HCT116 (cell line): ENCODE results near the gene KRT82. TPM values are rescaled to one million over a fixed set of nuclear protein-coding genes. Genes with fewer than 3 reads are reported as not detected.

Experiments
- ATAC-seq: fragments of 200-7000 bp; cut with Tn5 transposase; 2 replicates; pipeline ENCODE4 v1.9.1; 2020; ENCODE audit warnings: mild to moderate bottlenecking, moderate library complexity
- BruUV-seq: library from RNA; stranded (reverse); fragments of 400-500 nt; replicated peaks from 2 replicates; lab custom pipeline; 2021; lab: Mats Ljungman, UMichigan
- CTCF ChIA-PET: fragments of 300-600 bp; sonication (Branson Sonifier 250); formaldehyde crosslinking; loops from one replicate; lab custom pipeline; 2021; ENCODE audit warnings: antibody characterized with exemption; lab: Charles Lee
- POLR2A ChIA-PET: fragments of 300-600, 350-600 bp; sonication (Branson Sonifier 250); formaldehyde crosslinking; loops from one replicate; lab custom pipeline; 2021; ENCODE audit warnings: antibody characterized with exemption; lab: Charles Lee
- RAD21 ChIA-PET, 2 experiments: fragments of 300-600 bp; sonication (Branson Sonifier 250); formaldehyde crosslinking; loops; one replicate each; lab custom pipeline; 2023; ENCODE audit warnings: low total read pairs in 2 of 2; ENCODE audit not compliant: uncharacterized antibody in 2 of 2, unreplicated experiment in 2 of 2, low non-redundant PET in 1 of 2; lab: Charles Lee
- DNase-seq: peaks from one replicate; pipeline ENCODE4 v3.0.0-alpha.2; 2010; ENCODE audit warnings: low read depth, low spot score
- H2AFZ ChIP-seq: fragments of 200-600 bp; shearing (Covaris generic), sonication (generic); 2 replicates; pipeline ENCODE4 v1.6.1; 2017; ENCODE audit warnings: low read depth, mixed run types, mixed read lengths, antibody characterized with exemption, low read length; ENCODE audit not compliant: poor library complexity, severe bottlenecking
- H3K27ac ChIP-seq: 2 replicates; pipeline ENCODE4 v1.5.1; 2012; ENCODE audit warnings: low read depth, low read length
- H3K27me3 ChIP-seq: fragments of 200-600 bp; sonication (generic); 2 replicates; pipeline ENCODE4 v1.6.1; 2016; ENCODE audit warnings: mixed run types, low read length, mixed read lengths; ENCODE audit not compliant: insufficient read depth
- H3K36me3 ChIP-seq, 2 experiments: fragments of 200-500 bp in 1 of 2; fragments of 200-600 bp in 1 of 2; sonication (Bioruptor generic) in 1 of 2; sonication (generic) in 1 of 2; 2 replicates each; pipeline versions ENCODE4 v1.5.1 to v1.6.1; 2014 to 2016; ENCODE audit warnings: low read length in 2 of 2, inconsistent platforms in 1 of 2, mixed read lengths in 1 of 2, mixed run types in 1 of 2; ENCODE audit not compliant: insufficient read depth in 2 of 2, control insufficient read depth in 1 of 2
- H3K4me1 ChIP-seq, 2 experiments: fragments of 200-600 bp in 1 of 2; sonication (generic) in 1 of 2; 2 replicates each; pipeline versions ENCODE4 v1.5.1 to v1.6.1; 2012 to 2017; ENCODE audit warnings: low read length in 2 of 2, inconsistent platforms in 1 of 2, mild to moderate bottlenecking in 1 of 2, mixed read lengths in 1 of 2, mixed run types in 1 of 2, moderate library complexity in 1 of 2; ENCODE audit not compliant: insufficient read depth in 2 of 2, control insufficient read depth in 1 of 2
- H3K4me2 ChIP-seq: fragments of 200-600 bp; sonication (generic); 2 replicates; pipeline ENCODE4 v1.6.1; 2017; ENCODE audit warnings: mixed run types, low read length, mixed read lengths
- H3K4me3 ChIP-seq, 2 experiments: fragments of 200-600 bp in 1 of 2; sonication (generic) in 1 of 2; replicated peaks in 1 of 2; 2 replicates each; pipeline ENCODE4 v1.5.1; 2011 to 2016; ENCODE audit warnings: low read length in 2 of 2, control low read depth in 1 of 2, low read depth in 1 of 2, mild to moderate bottlenecking in 1 of 2, mixed read lengths in 1 of 2, mixed run types in 1 of 2
- H3K79me2 ChIP-seq: fragments of 200-600 bp; sonication (generic); 2 replicates; pipeline ENCODE4 v1.6.1; 2017; ENCODE audit warnings: mild to moderate bottlenecking, mixed run types, low read length, moderate library complexity, mixed read lengths; ENCODE audit not compliant: insufficient read depth
- H3K9ac ChIP-seq: fragments of 200-600 bp; sonication (generic); 2 replicates; pipeline ENCODE4 v1.6.1; 2016; ENCODE audit warnings: low read length, mixed read lengths
- H3K9me2 ChIP-seq: fragments of 200-600 bp; sonication (generic), shearing (Covaris generic); 2 replicates; pipeline ENCODE4 v1.6.1; 2017; ENCODE audit warnings: mixed run types, mild to moderate bottlenecking, moderate library complexity; ENCODE audit not compliant: insufficient read depth
- H3K9me3 ChIP-seq, 2 experiments: fragments of 200-500 bp in 1 of 2; fragments of 200-600 bp in 1 of 2; sonication (Bioruptor generic) in 1 of 2; sonication (generic) in 1 of 2; 2 replicates each; pipeline ENCODE4 v1.6.1; 2014 to 2017; ENCODE audit warnings: low read length in 2 of 2, mixed read lengths in 2 of 2, inconsistent platforms in 1 of 2, low read depth in 1 of 2, mild to moderate bottlenecking in 1 of 2, mixed run types in 1 of 2, moderate library complexity in 1 of 2; ENCODE audit not compliant: control insufficient read depth in 1 of 2, insufficient read depth in 1 of 2
- H4K20me1 ChIP-seq: fragments of 200-600 bp; sonication (generic), shearing (Covaris generic); 2 replicates; pipeline ENCODE4 v1.6.1; 2017; ENCODE audit warnings: mixed run types, mild to moderate bottlenecking, moderate library complexity; ENCODE audit not compliant: insufficient read depth
- ATF3 ChIP-seq: IDR thresholded peaks from 2 replicates; pipeline ENCODE4 v1.6.1; 2012
- CBX3 ChIP-seq: IDR thresholded peaks from 2 replicates; pipeline ENCODE4 v1.6.1; 2012; ENCODE audit warnings: low read depth
- CEBPB ChIP-seq: IDR thresholded peaks from 2 replicates; pipeline ENCODE4 v1.6.1; 2012; ENCODE audit warnings: low read depth
- CTCF ChIP-seq, 3 experiments: fragments of 200-600 bp in 1 of 3; sonication (generic) in 1 of 3; IDR thresholded peaks in 2 of 3; conservative IDR thresholded peaks in 1 of 3; 2 replicates each; pipeline ENCODE4 v1.5.1; 2012 to 2017; ENCODE audit warnings: low read depth in 2 of 3, low read length in 2 of 3, antibody characterized with exemption in 1 of 3, borderline replicate concordance in 1 of 3, control low read depth in 1 of 3, mild to moderate bottlenecking in 1 of 3, mixed read lengths in 1 of 3, mixed run types in 1 of 3, moderate library complexity in 1 of 3; ENCODE audit not compliant: insufficient read depth in 1 of 3
- EGR1 ChIP-seq: IDR thresholded peaks from 2 replicates; pipeline ENCODE4 v1.6.1; 2012; ENCODE audit warnings: low read depth
- ELF1 ChIP-seq: IDR thresholded peaks from 2 replicates; pipeline ENCODE4 v1.6.1; 2012; ENCODE audit warnings: low read depth, borderline replicate concordance
- EZH2 ChIP-seq: fragments of 200-600 bp; sonication (generic); IDR thresholded peaks from 2 replicates; pipeline ENCODE4 v1.6.1; 2017; ENCODE audit warnings: antibody characterized with exemption, mixed run types
- EZH2phosphoT487 ChIP-seq: fragments of 200-600 bp; IDR thresholded peaks from 2 replicates; pipeline ENCODE4 v1.6.1; 2018; ENCODE audit warnings: antibody characterized with exemption, borderline replicate concordance
- FOSL1 ChIP-seq: IDR thresholded peaks from 2 replicates; pipeline ENCODE4 v1.6.1; 2012; ENCODE audit warnings: low read depth
- JUND ChIP-seq: IDR thresholded peaks from 2 replicates; pipeline ENCODE4 v1.6.1; 2012
- MAX ChIP-seq: IDR thresholded peaks from 2 replicates; pipeline ENCODE4 v1.6.1; 2012
- POLR2A ChIP-seq: IDR thresholded peaks from 2 replicates; pipeline ENCODE4 v1.7.0; 2011; ENCODE audit warnings: borderline replicate concordance; ENCODE audit not compliant: insufficient read depth, insufficient read length; ENCODE audit errors: extremely low read depth
- POLR2AphosphoS5 ChIP-seq: IDR thresholded peaks from 2 replicates; pipeline ENCODE4 v1.6.1; 2011; ENCODE audit warnings: mild to moderate bottlenecking, low read depth, low read length, moderate library complexity
- REST ChIP-seq: IDR thresholded peaks from 2 replicates; pipeline ENCODE4 v1.6.1; 2012; ENCODE audit warnings: low read depth
- SIN3A ChIP-seq: IDR thresholded peaks from 2 replicates; pipeline ENCODE4 v1.6.1; 2012; ENCODE audit warnings: low read depth
- SP1 ChIP-seq: IDR thresholded peaks from 2 replicates; pipeline ENCODE4 v1.6.1; 2012; ENCODE audit warnings: low read depth
- SRF ChIP-seq: IDR thresholded peaks from 2 replicates; pipeline ENCODE4 v1.6.1; 2012; ENCODE audit warnings: low read depth
- TCF7L2 ChIP-seq: IDR thresholded peaks from 2 replicates; pipeline ENCODE4 v1.7.0; 2011; ENCODE audit warnings: borderline replicate concordance, inconsistent platforms; ENCODE audit not compliant: insufficient read depth, insufficient read length; ENCODE audit errors: extremely low read depth
- ZFX ChIP-seq: fragments of 450-650 bp; IDR thresholded peaks from 2 replicates; pipeline ENCODE4 v1.6.1; 2017
- ZNF274 ChIP-seq: fragments of 200-500 bp; sonication (Bioruptor generic); IDR thresholded peaks from 2 replicates; pipeline ENCODE4 v1.6.1; 2014; ENCODE audit warnings: mild to moderate bottlenecking, low read depth, low read length, inconsistent platforms
- intact Hi-C: fragments of 100-400 bp; cut with micrococcal nuclease; formaldehyde crosslinking; loops from 2 replicates; pipeline ENCODE4 v1.10.0; 2022
- total RNA-seq: library from RNA; stranded (reverse); gene quantifications from one replicate; pipeline ENCODE4 v1.2.1, GENCODE V29; 2021; ENCODE audit not compliant: unreplicated experiment

Gene KRT82
- total RNA-seq, 1 experiment from 2014 or later = not detected

GRCh38 chr12:52361553-52361952 lies 44.6 kb downstream of the KRT82 start:
- Histone ChIP-seq H4K20me1 (no peaks in the 10 kb centered on the region), H3K27me3 (no peaks in the 10 kb centered on the region), H3K9me3 (no peaks in the 10 kb centered on the region), H3K36me3 (no peaks in the 10 kb centered on the region), H3K79me2 (no peaks in the 10 kb centered on the region), H3K4me2 (no peak overlapping the region), H3K4me3 (no peak overlapping the region), H2AFZ (no peak overlapping the region), H3K9ac (no peak overlapping the region), H3K4me1 (no peaks in the 10 kb centered on the region; a peak in 1 of 4 replicates), H3K9me2 (no peaks in the 10 kb centered on the region), H3K27ac (no peak overlapping the region)
- BruUV-seq = no TSS peak
- intact Hi-C loops = no loop called here
- ChIA-PET CTCF (interaction anchor here (0.7 to 2.0 kb wide), 11 partner anchors 10 to 519 kb away, joined by 3 to 21 read pairs (median 4); no protein-coding TSS in a partner anchor), RAD21 (no interaction called here), POLR2A (interaction anchor here (1.2 kb wide), 1 partner anchor 17 kb away, joined by 3 read pairs; no protein-coding TSS in a partner anchor)
- no peak for TF ChIP-seq SIN3A
- no peak for TF ChIP-seq ZNF274
- no peak for TF ChIP-seq EZH2phosphoT487
- TF ChIP-seq ATF3 = no peak
- no peak for TF ChIP-seq ELF1
- no peak for TF ChIP-seq FOSL1
- no peak for TF ChIP-seq EGR1
- no peak for TF ChIP-seq CBX3
- no peak for TF ChIP-seq SP1
- TF ChIP-seq ZFX = no peak
- TF ChIP-seq JUND = no peak
- TF ChIP-seq POLR2AphosphoS5 = no peak
- TF ChIP-seq TCF7L2 = no peak
- no peak for TF ChIP-seq EZH2
- no peak for TF ChIP-seq POLR2A
- no peak for TF ChIP-seq REST
- no peak for TF ChIP-seq MAX
- no peak for TF ChIP-seq CTCF (IDR thresholded peaks at IDR 0.05 in 2 of 3, conservative IDR thresholded peaks at IDR 0.05 in 1 of 3; ENCODE audit: borderline replicate concordance in 1 of 3, insufficient read depth in 1 of 3, low read depth in 2 of 3, low read length in 2 of 3)
- no peak for TF ChIP-seq SRF
- TF ChIP-seq CEBPB = no peak
- no peak for DNase-seq
- ATAC-seq = no peak
